B cell (primary cell): ENCODE measurements around the gene ADAMTS17. TPM values are rescaled to one million over a fixed set of nuclear protein-coding genes. Genes with fewer than 3 reads are reported as not detected.

ENCODE experiments used
- ATAC-seq: fragments of 200-7000 bp; cut with Tn5 transposase; one replicate; pipeline ENCODE4 v1.10.0; 2021; ENCODE audit warnings: low read depth, mild to moderate bottlenecking, moderate number of reproducible peaks, moderate library complexity
- CTCF ChIA-PET: fragments of 350-600 bp; sonication (Branson Sonifier 250); formaldehyde crosslinking; loops from one replicate; lab custom pipeline; 2021; ENCODE audit warnings: antibody characterized with exemption, inconsistent platforms; lab: Charles Lee
- POLR2A ChIA-PET: fragments of 350-600 bp; sonication (Branson Sonifier 250); formaldehyde crosslinking; loops from one replicate; lab custom pipeline; 2021; ENCODE audit warnings: antibody characterized with exemption; lab: Charles Lee
- DNase-seq: peaks from one replicate; pipeline ENCODE4 v3.0.0; 2013
- H2AFZ ChIP-seq: 2 replicates; pipeline ENCODE4 v1.6.1; 2012; ENCODE audit warnings: mild to moderate bottlenecking, low read depth, low read length; ENCODE audit not compliant: insufficient read depth, poor library complexity, severe bottlenecking
- H3K27ac ChIP-seq, 2 donors: 1 replicate in 1 of 2; 2 replicates in 1 of 2; pipeline ENCODE4 v1.5.1; 2012 to 2013; ENCODE audit warnings: low read length in 2 of 2, mild to moderate bottlenecking in 2 of 2, moderate library complexity in 1 of 2
- H3K27me3 ChIP-seq, 4 experiments: fragments of 200-600 bp in 1 of 4; sonication (generic) in 1 of 4; replicated peaks in 1 of 4; 1 replicate in 2 of 4; 2 replicates in 2 of 4; pipeline versions ENCODE4 v1.6.1 to v1.7.0; 2013 to 2016; ENCODE audit warnings: low read length in 3 of 4, mild to moderate bottlenecking in 2 of 4, mixed read lengths in 1 of 4, moderate library complexity in 1 of 4; ENCODE audit not compliant: insufficient read depth in 4 of 4, control insufficient read depth in 3 of 4; ENCODE audit errors: control extremely low read depth in 1 of 4
- H3K36me3 ChIP-seq, 2 experiments: replicated peaks in 1 of 2; 1 replicate in 1 of 2; 2 replicates in 1 of 2; pipeline versions ENCODE4 v1.6.1 to v1.7.1; 2013; ENCODE audit warnings: low read length in 1 of 2; ENCODE audit not compliant: insufficient read depth in 2 of 2, control insufficient read depth in 1 of 2; ENCODE audit errors: control extremely low read depth in 1 of 2, extremely low read depth in 1 of 2
- H3K4me1 ChIP-seq, 2 donors: fragments of 200-600 bp in 1 of 2; sonication (generic) in 1 of 2; 1 replicate in 1 of 2; 2 replicates in 1 of 2; pipeline versions ENCODE4 v1.5.1 to v1.6.1; 2013 to 2017; ENCODE audit warnings: low read length in 2 of 2; ENCODE audit not compliant: control insufficient read depth in 2 of 2, insufficient read depth in 2 of 2
- H3K4me2 ChIP-seq: replicated peaks from 2 replicates; pipeline ENCODE3; 2012; ENCODE audit warnings: mild to moderate bottlenecking, low read depth, low read length; ENCODE audit not compliant: poor library complexity, severe bottlenecking
- H3K4me3 ChIP-seq, 5 experiments: fragments of 200-600 bp in 1 of 5; sonication (generic) in 1 of 5; 1 replicate in 3 of 5; 2 replicates in 2 of 5; pipeline versions ENCODE4 v1.5.1 to v1.7.0; 2011 to 2016; ENCODE audit warnings: low read length in 4 of 5, mild to moderate bottlenecking in 4 of 5, low read depth in 2 of 5, control low read depth in 1 of 5, moderate library complexity in 1 of 5; ENCODE audit not compliant: insufficient read depth in 1 of 5; ENCODE audit errors: control extremely low read depth in 1 of 5, extremely low read depth in 1 of 5
- H3K79me2 ChIP-seq: fragments of 200-600 bp; sonication (generic); one replicate; pipeline ENCODE4 v1.6.0; 2016; ENCODE audit warnings: low read length; ENCODE audit not compliant: control insufficient read depth, insufficient read depth
- H3K9ac ChIP-seq: fragments of 200-600 bp; sonication (generic); 2 replicates; pipeline ENCODE4 v1.6.1; 2017; ENCODE audit warnings: mild to moderate bottlenecking, low read length, moderate library complexity
- H3K9me3 ChIP-seq, 3 donors: one replicate each; pipeline versions ENCODE4 v1.6.1 to v1.7.1; 2013; ENCODE audit warnings: low read length in 2 of 3; ENCODE audit not compliant: control insufficient read depth in 2 of 3, insufficient read depth in 1 of 3; ENCODE audit errors: control extremely low read depth in 1 of 3
- H4K20me1 ChIP-seq: 2 replicates; pipeline ENCODE4 v1.6.0; 2012; ENCODE audit warnings: mild to moderate bottlenecking, low read length; ENCODE audit not compliant: insufficient read depth, control insufficient read depth, poor library complexity, severe bottlenecking
- H3K27ac Mint-ChIP-seq: one replicate; pipeline ENCODE4 v1.8.0; 2021; ENCODE audit warnings: mixed read lengths
- H3K27me3 Mint-ChIP-seq: one replicate; pipeline ENCODE4 v1.8.0; 2021; ENCODE audit warnings: mixed read lengths
- H3K4me1 Mint-ChIP-seq: one replicate; pipeline ENCODE4 v1.8.0; 2021; ENCODE audit warnings: mixed read lengths
- H3K4me3 Mint-ChIP-seq: one replicate; pipeline ENCODE4 v1.8.0; 2021; ENCODE audit warnings: mixed read lengths
- H3K9me3 Mint-ChIP-seq: one replicate; pipeline ENCODE4 v1.8.0; 2022; ENCODE audit warnings: mixed read lengths; ENCODE audit not compliant: insufficient read depth
- CTCF ChIP-seq: fragments of 200-600 bp; IDR thresholded peaks from one replicate; pipeline ENCODE4 v1.8.0; 2022; ENCODE audit warnings: antibody characterized with exemption, mild to moderate bottlenecking
- EZH2 ChIP-seq: IDR thresholded peaks from 2 replicates; pipeline ENCODE4 v1.6.1; 2012; ENCODE audit warnings: borderline replicate concordance, low read depth, mild to moderate bottlenecking, moderate library complexity, low read length; ENCODE audit not compliant: insufficient read depth, poor library complexity, severe bottlenecking
- WGBS: methylation state at CpG from one replicate; pipeline ENCODE4 v1.1.5; 2013; ENCODE audit warnings: missing lambda C conversion rate; ENCODE audit not compliant: insufficient coverage; 5-methylcytosine and 5-hydroxymethylcytosine counted together
- intact Hi-C: fragments of 100-400 bp; cut with micrococcal nuclease; formaldehyde crosslinking; loops from one replicate; pipeline ENCODE4 v1.10.0; 2022
- polyA plus RNA-seq: library from polyadenylated mRNA; depleted of rRNA; stranded (reverse); fragments of >200 nt; gene quantifications from 2 replicates; pipeline ENCODE4 v1.2.3, GENCODE V29; 2012
- total RNA-seq, 2 donors: library from RNA; stranded (reverse); fragments of 120-200 nt in 1 of 2; gene quantifications; 1 replicate in 1 of 2; 2 replicates in 1 of 2; pipeline versions ENCODE4 v1.2.3 to v1.2.4, GENCODE V29; 2013 to 2022

The ADAMTS17 gene
- total and polyA plus RNA-seq, 2 donors (not counting 1 experiment from before 2014, with no cell fraction given): 0.10 TPM; not detected in 1

GRCh38 chr15:100033140-100033857 is 308.5 kb downstream of the ADAMTS17 start:
- no peaks in the 10 kb centered on the region for H3K27me3 ChIP-seq
- H3K9me3 ChIP-seq: peaks cover 0 to 10% (median 0%) of the 10 kb centered on the region in 3 donors
- H3K27ac ChIP-seq: no peak overlapping the region
- no peaks in the 10 kb centered on the region for H3K36me3 ChIP-seq
- H2AFZ ChIP-seq: no peak overlapping the region
- H3K27ac Mint-ChIP-seq: no peak overlapping the region
- no peaks in the 10 kb centered on the region for H4K20me1 ChIP-seq
- no peaks in the 10 kb centered on the region for H3K4me1 ChIP-seq
- TF ChIP-seq EZH2: no peak
- TF ChIP-seq CTCF: no peak
- DNase-seq (no peak), ATAC-seq (no peak)
- no peak overlapping the region for H3K4me2 ChIP-seq
- no peak overlapping the region for H3K9ac ChIP-seq
- H3K27me3 Mint-ChIP-seq: peaks cover 6% of the 10 kb centered on the region
- no peaks in the 10 kb centered on the region for H3K79me2 ChIP-seq
- 93% methylated on average over 4 of the region's 5 CpGs for WGBS
- ChIA-PET POLR2A (no interaction called here), CTCF (no interaction called here)
- H3K4me3 ChIP-seq: no peak overlapping the region
- no peaks in the 10 kb centered on the region for H3K4me1 Mint-ChIP-seq
- intact Hi-C loops: no loop called here
- H3K4me3 Mint-ChIP-seq: no peak overlapping the region
- H3K9me3 Mint-ChIP-seq: peaks cover under 1% of the 10 kb centered on the region

- no peaks in the 10 kb centered on the region for H4K20me1 ChIP-seq
- WGBS: 67% methylated on average over 8 of the region's 10 CpGs
- H3K4me2 ChIP-seq: no peak overlapping the region
- DNase-seq (no peak), ATAC-seq (no peak)
- peaks cover 0 to 17% (median 3%) of the 10 kb centered on the region in 3 donors for H3K9me3 ChIP-seq
- H3K4me1 ChIP-seq: no peaks in the 10 kb centered on the region
- H2AFZ ChIP-seq: no peak overlapping the region
- no peaks in the 10 kb centered on the region for H3K27me3 ChIP-seq
- TF ChIP-seq CTCF (no peak), EZH2 (no peak)
- H3K36me3 ChIP-seq: no peaks in the 10 kb centered on the region
- intact Hi-C loops: no loop called here
- Mint-ChIP-seq H3K27me3 (peaks cover 6% of the 10 kb centered on the region), H3K9me3 (peaks cover 6% of the 10 kb centered on the region), H3K4me3 (no peak overlapping the region), H3K27ac (no peak overlapping the region), H3K4me1 (no peaks in the 10 kb centered on the region)
- H3K27ac ChIP-seq: no peak overlapping the region
- H3K4me3 ChIP-seq: no peak overlapping the region
- ChIA-PET CTCF (no interaction called here), POLR2A (no interaction called here)
- H3K79me2 ChIP-seq: no peaks in the 10 kb centered on the region
- no peak overlapping the region for H3K9ac ChIP-seq
Observed at GRCh38 chr15:100032358-100033085, 309.3 kb downstream of the ADAMTS17 start.
